Measurements from ENCODE around the gene C3orf38. TPM values are rescaled to one million over a fixed set of nuclear protein-coding genes. Genes with fewer than 3 reads are reported as not detected.

Gene C3orf38
- total RNA-seq (10 to 100 TPM; 13.9 to 25.8 (median 23.3) TPM), polyA plus RNA-seq (10 to 100 TPM in 1 of 2 donors, 1 to 10 TPM in 1; 7.2 to 22.1 TPM)
- long read RNA-seq, donor 1, transcript C3orf38-201 (3 exons, 2,633 nt) = major isoform, 32 of 46 reads
- long read RNA-seq, donor 1, partial matches to known transcripts = 1 of 46 reads
- long read RNA-seq, donor 1, other reads (novel, unspliced or antisense) = 12 of 46 reads
- long read RNA-seq, donor 2, partial matches to known transcripts = 0 of 4 reads
- long read RNA-seq, donor 2, other reads (novel, unspliced or antisense) = 0 of 4 reads
- long read RNA-seq, donor 3, transcript C3orf38-201 (3 exons, 2,633 nt) = major isoform, 21 of 27 reads
- long read RNA-seq, donor 3, partial matches to known transcripts = 0 of 27 reads
- long read RNA-seq, donor 3, other reads (novel, unspliced or antisense) = 6 of 27 reads

- no peaks in the 10 kb centered on the region for H3K9me3 ChIP-seq
- WGBS, 3 donors = 0% methylated on average over 50 to 57 of the region's 57 CpGs
- peaks cover 4% of the 10 kb centered on the region for H3K4me1 ChIP-seq (ENCODE audit: insufficient read depth)
- H3K4me3 ChIP-seq = peak within 1 kb of the TSS; percentile 73
- no peaks in the 10 kb centered on the region for H3K27me3 ChIP-seq
- DNase-seq = peak; percentile 87 to 91 (median 88)
- no peaks in the 10 kb centered on the region for H3K36me3 ChIP-seq
- no peak for TF ChIP-seq EP300 (IDR thresholded peaks at IDR 0.05)
- TF ChIP-seq, protein P1, sequence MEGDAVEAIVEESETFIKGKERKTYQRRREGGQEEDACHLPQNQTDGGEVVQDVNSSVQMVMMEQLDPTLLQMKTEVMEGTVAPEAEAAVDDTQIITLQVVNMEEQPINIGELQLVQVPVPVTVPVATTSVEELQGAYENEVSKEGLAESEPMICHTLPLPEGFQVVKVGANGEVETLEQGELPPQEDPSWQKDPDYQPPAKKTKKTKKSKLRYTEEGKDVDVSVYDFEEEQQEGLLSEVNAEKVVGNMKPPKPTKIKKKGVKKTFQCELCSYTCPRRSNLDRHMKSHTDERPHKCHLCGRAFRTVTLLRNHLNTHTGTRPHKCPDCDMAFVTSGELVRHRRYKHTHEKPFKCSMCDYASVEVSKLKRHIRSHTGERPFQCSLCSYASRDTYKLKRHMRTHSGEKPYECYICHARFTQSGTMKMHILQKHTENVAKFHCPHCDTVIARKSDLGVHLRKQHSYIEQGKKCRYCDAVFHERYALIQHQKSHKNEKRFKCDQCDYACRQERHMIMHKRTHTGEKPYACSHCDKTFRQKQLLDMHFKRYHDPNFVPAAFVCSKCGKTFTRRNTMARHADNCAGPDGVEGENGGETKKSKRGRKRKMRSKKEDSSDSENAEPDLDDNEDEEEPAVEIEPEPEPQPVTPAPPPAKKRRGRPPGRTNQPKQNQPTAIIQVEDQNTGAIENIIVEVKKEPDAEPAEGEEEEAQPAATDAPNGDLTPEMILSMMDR (IDR thresholded peaks at IDR 0.05) = peak in 1 of 3 donors; percentile 17
- peak; percentile 44 for TF ChIP-seq POLR2A (IDR thresholded peaks at IDR 0.05)
- peak within 1 kb of the TSS; percentile 25 to 90 for H3K27ac ChIP-seq
- intact Hi-C loops (cut with DNase I) = no loop called here
Observed at GRCh38 chr3:88149509-88150362, at the start of gene C3orf38. TSS of gene C3orf38 (plus strand) at chr3:88149959. CDS start at chr3:88150053, 94 bp downstream.

DNA sequence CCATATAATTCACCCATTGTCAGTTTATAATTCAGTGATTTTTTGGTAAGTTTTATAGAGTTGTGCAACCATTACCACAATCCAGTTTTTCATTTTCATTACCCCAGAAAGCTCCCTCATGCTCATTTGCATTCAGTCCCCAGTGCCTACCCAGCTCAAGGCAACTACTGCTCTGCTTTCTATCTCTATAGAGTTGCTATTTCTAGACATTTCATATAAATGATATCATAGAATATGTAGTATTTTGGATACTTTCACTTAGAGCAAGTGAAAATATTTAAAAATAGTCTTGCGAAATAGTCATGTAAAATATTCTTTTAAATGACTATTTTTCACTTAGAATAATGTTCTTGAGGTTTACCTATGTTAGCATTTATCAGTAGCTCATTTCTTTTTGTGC is 48.6 kb upstream of the C3orf38 start:
- no peak overlapping the region for H3K27ac ChIP-seq
- H3K4me3 ChIP-seq = no peak overlapping the region
- H3K9me3 ChIP-seq = no peaks in the 10 kb centered on the region
- intact Hi-C loops (cut with DNase I) = no loop called here
- H3K36me3 ChIP-seq = no peaks in the 10 kb centered on the region
- TF ChIP-seq EP300 (IDR thresholded peaks at IDR 0.05) (no peak), POLR2A (IDR thresholded peaks at IDR 0.05) (no peak)
- TF ChIP-seq, protein P1 (IDR thresholded peaks at IDR 0.05) = no peak
- 91 to 93% (median 92%) methylated on average over 1 of the region's 1 CpG for WGBS, 3 donors
- no peaks in the 10 kb centered on the region for H3K4me1 ChIP-seq (ENCODE audit: insufficient read depth)
- no peaks in the 10 kb centered on the region for H3K27me3 ChIP-seq
- no peak for DNase-seq

DNA sequence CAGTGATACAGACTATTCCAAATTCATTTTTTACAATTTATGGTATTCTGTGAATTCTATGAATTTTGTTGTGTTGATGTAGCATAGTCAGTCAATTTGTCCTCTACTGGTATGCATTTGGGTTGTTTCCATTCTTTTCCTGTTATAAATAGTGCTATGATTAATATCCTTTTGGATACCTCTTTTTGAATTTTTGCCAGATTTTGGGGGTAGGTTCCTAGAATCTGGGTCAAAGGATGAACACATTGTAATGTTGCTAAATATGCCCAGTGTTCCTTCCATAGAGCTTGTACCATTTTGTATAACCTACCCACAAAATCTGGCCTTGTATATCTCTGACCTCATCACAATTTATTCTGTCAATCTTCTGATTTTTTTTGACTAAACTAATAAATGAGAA is 44.4 kb upstream of the C3orf38 start:
- TF ChIP-seq, protein P1 (IDR thresholded peaks at IDR 0.05) = no peak
- TF ChIP-seq EP300 (IDR thresholded peaks at IDR 0.05) (no peak), POLR2A (IDR thresholded peaks at IDR 0.05) (no peak)
- no peak for DNase-seq

GRCh38 chr3:88112289-88112688 is 37.5 kb upstream of the C3orf38 start:
- TF ChIP-seq, protein P1 (IDR thresholded peaks at IDR 0.05) = no peak
- TF ChIP-seq EP300 (IDR thresholded peaks at IDR 0.05) (no peak), POLR2A (IDR thresholded peaks at IDR 0.05) (no peak)
- Histone ChIP-seq H3K27me3 (no peaks in the 10 kb centered on the region), H3K9me3 (no peaks in the 10 kb centered on the region), H3K27ac (no peak overlapping the region), H3K36me3 (no peaks in the 10 kb centered on the region), H3K4me3 (no peak overlapping the region), H3K4me1 (ENCODE audit: insufficient read depth) (no peaks in the 10 kb centered on the region)
- no peak for DNase-seq
- intact Hi-C loops (cut with DNase I) = no loop called here
- 95 to 97% (median 96%) methylated on average over 1 of the region's 1 CpG for WGBS, 3 donors

More for the DNA sequence above, 44.4 kb upstream of the C3orf38 start:
- no peak overlapping the region for H3K4me3 ChIP-seq
- H3K27me3 ChIP-seq = no peaks in the 10 kb centered on the region
- no peaks in the 10 kb centered on the region for H3K9me3 ChIP-seq
- no peak overlapping the region for H3K27ac ChIP-seq
- no peaks in the 10 kb centered on the region for H3K4me1 ChIP-seq (ENCODE audit: insufficient read depth)
- intact Hi-C loops (cut with DNase I) = no loop called here
- H3K36me3 ChIP-seq = no peaks in the 10 kb centered on the region
